ENCODE data around the gene FCSK. TPM values are rescaled to one million over a fixed set of nuclear protein-coding genes. Genes with fewer than 3 reads are reported as not detected.

The FCSK gene
- total and polyA plus RNA-seq, 10 of the 15 experiments (the other 5 are each of a cell fraction or from before 2014, with no cell fraction given): 0.60 to 17.6 (median 7.4) TPM

DNA sequence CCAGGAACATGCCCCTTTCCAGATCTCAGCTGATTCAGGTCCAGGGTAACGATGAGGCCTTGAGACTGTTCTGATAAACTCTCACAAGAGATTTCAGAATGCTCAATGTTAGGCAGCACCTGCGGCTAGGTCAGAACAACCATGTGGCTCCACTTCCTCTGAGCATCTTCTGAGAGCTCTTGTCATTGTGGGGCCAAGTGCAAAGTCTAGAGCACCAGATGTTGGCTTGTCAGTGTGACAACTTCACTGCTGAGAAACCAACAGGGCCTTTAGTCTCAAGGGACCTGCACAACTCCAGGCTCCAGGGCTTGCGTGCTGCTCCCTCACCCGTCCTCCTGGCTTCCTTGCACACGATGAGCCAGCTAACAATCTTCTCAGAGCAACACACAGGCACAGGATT lies 29.0 kb downstream of the FCSK start (continued):
- TF ChIP-seq MEF2A (IDR thresholded peaks at IDR 0.05; ENCODE audit: insufficient read depth, low read depth, low read length): no peak
- 0 out of 2 replicates have a peak, but pooled peaks have one; percentile 7 for TF ChIP-seq IRF4 (IDR thresholded peaks at IDR 0.05; ENCODE audit: low read depth, low read length)
- TF ChIP-seq ATF3 (IDR thresholded peaks at IDR 0.05; ENCODE audit: borderline replicate concordance, extremely low read depth, low read depth, low read length): no peak
- TF ChIP-seq SUZ12 (IDR thresholded peaks at IDR 0.05; ENCODE audit: unreplicated experiment): no peak
- TF ChIP-seq CREM (IDR thresholded peaks at IDR 0.05; ENCODE audit: low read depth): no peak
- no peak for TF ChIP-seq PML (IDR thresholded peaks at IDR 0.05; ENCODE audit: low read length)
- TF ChIP-seq, protein P1, sequence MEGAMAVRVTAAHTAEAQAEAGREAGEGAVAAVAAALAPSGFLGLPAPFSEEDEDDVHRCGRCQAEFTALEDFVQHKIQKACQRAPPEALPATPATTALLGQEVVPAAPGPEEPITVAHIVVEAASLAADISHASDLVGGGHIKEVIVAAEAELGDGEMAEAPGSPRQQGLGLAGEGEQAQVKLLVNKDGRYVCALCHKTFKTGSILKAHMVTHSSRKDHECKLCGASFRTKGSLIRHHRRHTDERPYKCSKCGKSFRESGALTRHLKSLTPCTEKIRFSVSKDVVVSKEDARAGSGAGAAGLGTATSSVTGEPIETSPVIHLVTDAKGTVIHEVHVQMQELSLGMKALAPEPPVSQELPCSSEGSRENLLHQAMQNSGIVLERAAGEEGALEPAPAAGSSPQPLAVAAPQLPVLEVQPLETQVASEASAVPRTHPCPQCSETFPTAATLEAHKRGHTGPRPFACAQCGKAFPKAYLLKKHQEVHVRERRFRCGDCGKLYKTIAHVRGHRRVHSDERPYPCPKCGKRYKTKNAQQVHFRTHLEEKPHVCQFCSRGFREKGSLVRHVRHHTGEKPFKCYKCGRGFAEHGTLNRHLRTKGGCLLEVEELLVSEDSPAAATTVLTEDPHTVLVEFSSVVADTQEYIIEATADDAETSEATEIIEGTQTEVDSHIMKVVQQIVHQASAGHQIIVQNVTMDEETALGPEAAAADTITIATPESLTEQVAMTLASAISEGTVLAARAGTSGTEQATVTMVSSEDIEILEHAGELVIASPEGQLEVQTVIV (IDR thresholded peaks at IDR 0.05; ENCODE audit: borderline replicate concordance, partially characterized antibody): no peak
- no peak for TF ChIP-seq CBX5 (IDR thresholded peaks at IDR 0.05; ENCODE audit: low read depth)
- no peak for TF ChIP-seq CHD2 (IDR thresholded peaks at IDR 0.05; ENCODE audit: borderline replicate concordance, low read depth, low read length)
- 0 out of 2 replicates have a peak, but pooled peaks have one; percentile 28 for TF ChIP-seq DPF2 (IDR thresholded peaks at IDR 0.05)
- no peak for TF ChIP-seq EZH2 (IDR thresholded peaks at IDR 0.05; ENCODE audit: borderline replicate concordance, control insufficient read depth, low read depth, low read length)
- no peak for TF ChIP-seq SMAD1 (IDR thresholded peaks at IDR 0.05; ENCODE audit: low read depth, partially characterized antibody)
- TF ChIP-seq ZSCAN29 (IDR thresholded peaks at IDR 0.05): no peak
- TF ChIP-seq NBN (IDR thresholded peaks at IDR 0.05): 0 out of 2 replicates have a peak, but pooled peaks have one; percentile 35
- TF ChIP-seq SP1 (IDR thresholded peaks at IDR 0.05; ENCODE audit: low read depth, low read length): no peak
- TF ChIP-seq TCF7 (IDR thresholded peaks at IDR 0.05; ENCODE audit: borderline replicate concordance): no peak
- TF ChIP-seq NFXL1 (IDR thresholded peaks at IDR 0.05; ENCODE audit: borderline replicate concordance): no peak
- TF ChIP-seq PAX5 (IDR thresholded peaks at IDR 0.05; ENCODE audit: borderline replicate concordance, low read depth, low read length): 0 out of 2 replicates have a peak, but pooled peaks have one; percentile 28
- no peak for TF ChIP-seq FOXM1 (IDR thresholded peaks at IDR 0.05; ENCODE audit: low read depth, low read length)
- no peak for TF ChIP-seq SUPT20H (IDR thresholded peaks at IDR 0.05; ENCODE audit: borderline replicate concordance, control insufficient read depth, low read depth, low read length)
- TF ChIP-seq BMI1 (IDR thresholded peaks at IDR 0.05; ENCODE audit: borderline replicate concordance): no peak
- no peak for TF ChIP-seq EED (IDR thresholded peaks at IDR 0.05; ENCODE audit: low read depth)
- TF ChIP-seq, protein P2, sequence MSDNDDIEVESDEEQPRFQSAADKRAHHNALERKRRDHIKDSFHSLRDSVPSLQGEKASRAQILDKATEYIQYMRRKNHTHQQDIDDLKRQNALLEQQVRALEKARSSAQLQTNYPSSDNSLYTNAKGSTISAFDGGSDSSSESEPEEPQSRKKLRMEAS (IDR thresholded peaks at IDR 0.05; ENCODE audit: low read depth, low read length): no peak
- TF ChIP-seq BHLHE40 (IDR thresholded peaks at IDR 0.05; ENCODE audit: borderline replicate concordance in 1 of 2, low read depth in 2 of 2, low read length in 1 of 2): peak in 1 of 2 experiments; percentile 37; a peak in 1 of 4 replicates
- no peak for TF ChIP-seq ZBTB40 (IDR thresholded peaks at IDR 0.05; ENCODE audit: borderline replicate concordance)
